ENCODE measurements around the gene DGAT2L6.

- no peak for TF ChIP-seq POLR2AphosphoS5 (IDR thresholded peaks at IDR 0.05; ENCODE audit: low read depth, low read length)
- TF ChIP-seq REST (IDR thresholded peaks at IDR 0.05; ENCODE audit: insufficient read depth in 1 of 2, low read depth in 2 of 2, low read length in 2 of 2) = no peak
- TF ChIP-seq TAF1 (IDR thresholded peaks at IDR 0.05; ENCODE audit: borderline replicate concordance, insufficient read depth, low read length) = no peak
Measured at GRCh38 chrX:70201732-70202131, 24.4 kb downstream of the DGAT2L6 start.

All from PFSK-1 (cell line).